H1 (cell line): ENCODE measurements around the gene TMUB1.

Experiments used
- EP300 ChIP-seq, 2 experiments: IDR thresholded peaks; 1 replicate in 1 of 2; 2 replicates in 1 of 2; pipeline ENCODE4 v1.6.1; 2011 to 2012; ENCODE audit warnings: low read depth in 2 of 2, low read length in 2 of 2, mild to moderate bottlenecking in 2 of 2, borderline replicate concordance in 1 of 2, inconsistent platforms in 1 of 2, moderate library complexity in 1 of 2
- FOSL1 ChIP-seq: IDR thresholded peaks from 2 replicates; pipeline ENCODE4 v1.6.1; 2011; ENCODE audit warnings: mild to moderate bottlenecking, low read depth, low read length, moderate library complexity; ENCODE audit not compliant: insufficient read depth
- KDM1A ChIP-seq: fragments of 200-600, 300-600 bp; sonication (generic); IDR thresholded peaks from 2 replicates; pipeline ENCODE4 v1.7.1; 2016; ENCODE audit warnings: mild to moderate bottlenecking, low read length, borderline replicate concordance
- POLR2A ChIP-seq, 2 experiments: IDR thresholded peaks; 1 replicate in 1 of 2; 2 replicates in 1 of 2; pipeline ENCODE4 v1.6.1; 2011; ENCODE audit warnings: low read depth in 2 of 2, low read length in 2 of 2, mild to moderate bottlenecking in 2 of 2; ENCODE audit errors: control extremely low read depth in 1 of 2
- RAD21 ChIP-seq, 2 experiments: IDR thresholded peaks in 1 of 2; conservative IDR thresholded peaks in 1 of 2; 2 replicates each; pipeline ENCODE4 v1.6.1; 2011; ENCODE audit warnings: low read depth in 2 of 2, low read length in 2 of 2, improper control_type of control experiment in 1 of 2, inconsistent platforms in 1 of 2, mild to moderate bottlenecking in 1 of 2, moderate library complexity in 1 of 2
- SUZ12 ChIP-seq: fragments of 200-600 bp; sonication (generic); IDR thresholded peaks from 2 replicates; pipeline ENCODE4 v1.6.1; 2012; ENCODE audit warnings: mild to moderate bottlenecking, inconsistent platforms, low read length, moderate library complexity, mixed read lengths
- TF ChIP-seq, protein P1 (sequence below): IDR thresholded peaks from 2 replicates; pipeline ENCODE4 v1.6.1; 2011; ENCODE audit warnings: low read length, improper control_type of control experiment
- TF ChIP-seq, protein P2 (sequence below), 3 experiments: IDR thresholded peaks; 1 replicate in 2 of 3; 2 replicates in 1 of 3; pipeline versions ENCODE4 v1.5.1 to v1.6.1; 2011; ENCODE audit warnings: low read length in 3 of 3, mild to moderate bottlenecking in 3 of 3, inconsistent platforms in 2 of 3, low read depth in 1 of 3, moderate library complexity in 1 of 3; ENCODE audit not compliant: insufficient read depth in 1 of 3; ENCODE audit errors: control extremely low read depth in 1 of 3

DNA sequence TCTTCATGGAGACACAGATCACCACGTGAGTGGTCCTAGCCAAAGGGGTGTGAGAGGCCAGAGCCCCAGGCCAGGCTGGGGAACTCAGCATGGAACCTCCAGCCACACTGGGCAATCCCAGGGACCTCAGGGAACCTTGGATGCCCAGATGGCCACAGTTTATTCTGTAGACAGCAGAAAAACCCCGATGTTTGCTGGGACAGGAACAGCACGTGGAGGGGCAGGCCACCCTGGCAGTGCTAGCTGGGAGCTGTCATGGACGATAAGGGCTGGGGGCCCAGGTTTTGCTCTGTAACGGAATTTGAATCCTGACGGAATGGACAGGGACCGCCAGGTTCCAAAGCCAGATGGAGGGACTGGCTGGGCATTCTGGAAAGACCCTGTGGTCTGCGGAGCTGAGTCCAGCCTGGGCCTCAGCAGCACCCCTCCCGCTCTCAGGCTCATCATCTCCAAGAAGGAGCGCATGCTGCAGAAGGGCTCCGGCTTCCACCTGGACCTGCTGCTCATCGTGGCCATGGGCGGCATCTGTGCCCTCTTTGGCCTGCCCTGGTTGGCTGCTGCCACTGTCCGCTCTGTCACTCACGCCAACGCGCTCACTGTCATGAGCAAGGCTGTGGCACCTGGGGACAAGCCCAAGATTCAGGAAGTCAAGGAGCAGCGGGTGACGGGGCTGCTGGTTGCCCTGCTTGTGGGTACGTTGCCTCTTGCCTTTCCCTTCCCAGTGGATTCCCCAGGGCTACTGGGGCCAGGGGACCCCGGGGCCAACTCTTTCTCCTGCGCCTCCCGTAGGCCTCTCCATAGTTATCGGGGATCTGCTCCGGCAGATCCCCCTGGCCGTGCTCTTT is 8.3 kb downstream of the TMUB1 start:
- no peak for TF ChIP-seq EP300 (IDR thresholded peaks at IDR 0.05; ENCODE audit: borderline replicate concordance in 1 of 2, low read depth in 2 of 2, low read length in 2 of 2)
- TF ChIP-seq RAD21 (IDR thresholded peaks at IDR 0.05 in 1 of 2, conservative IDR thresholded peaks at IDR 0.05 in 1 of 2; ENCODE audit: low read depth in 2 of 2, low read length in 2 of 2): no peak
- TF ChIP-seq, protein P1, sequence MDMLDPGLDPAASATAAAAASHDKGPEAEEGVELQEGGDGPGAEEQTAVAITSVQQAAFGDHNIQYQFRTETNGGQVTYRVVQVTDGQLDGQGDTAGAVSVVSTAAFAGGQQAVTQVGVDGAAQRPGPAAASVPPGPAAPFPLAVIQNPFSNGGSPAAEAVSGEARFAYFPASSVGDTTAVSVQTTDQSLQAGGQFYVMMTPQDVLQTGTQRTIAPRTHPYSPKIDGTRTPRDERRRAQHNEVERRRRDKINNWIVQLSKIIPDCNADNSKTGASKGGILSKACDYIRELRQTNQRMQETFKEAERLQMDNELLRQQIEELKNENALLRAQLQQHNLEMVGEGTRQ: no peak
- TF ChIP-seq, protein P2, sequence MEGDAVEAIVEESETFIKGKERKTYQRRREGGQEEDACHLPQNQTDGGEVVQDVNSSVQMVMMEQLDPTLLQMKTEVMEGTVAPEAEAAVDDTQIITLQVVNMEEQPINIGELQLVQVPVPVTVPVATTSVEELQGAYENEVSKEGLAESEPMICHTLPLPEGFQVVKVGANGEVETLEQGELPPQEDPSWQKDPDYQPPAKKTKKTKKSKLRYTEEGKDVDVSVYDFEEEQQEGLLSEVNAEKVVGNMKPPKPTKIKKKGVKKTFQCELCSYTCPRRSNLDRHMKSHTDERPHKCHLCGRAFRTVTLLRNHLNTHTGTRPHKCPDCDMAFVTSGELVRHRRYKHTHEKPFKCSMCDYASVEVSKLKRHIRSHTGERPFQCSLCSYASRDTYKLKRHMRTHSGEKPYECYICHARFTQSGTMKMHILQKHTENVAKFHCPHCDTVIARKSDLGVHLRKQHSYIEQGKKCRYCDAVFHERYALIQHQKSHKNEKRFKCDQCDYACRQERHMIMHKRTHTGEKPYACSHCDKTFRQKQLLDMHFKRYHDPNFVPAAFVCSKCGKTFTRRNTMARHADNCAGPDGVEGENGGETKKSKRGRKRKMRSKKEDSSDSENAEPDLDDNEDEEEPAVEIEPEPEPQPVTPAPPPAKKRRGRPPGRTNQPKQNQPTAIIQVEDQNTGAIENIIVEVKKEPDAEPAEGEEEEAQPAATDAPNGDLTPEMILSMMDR (IDR thresholded peaks at IDR 0.05; ENCODE audit: control extremely low read depth in 1 of 3, insufficient read depth in 1 of 3, low read depth in 1 of 3, low read length in 3 of 3): no peak
- TF ChIP-seq SUZ12: no peak
- TF ChIP-seq KDM1A: no peak
- 0 out of 3 replicates have a peak, but pooled peaks of 1 of the 2 experiments have one; percentile 16 for TF ChIP-seq POLR2A (IDR thresholded peaks at IDR 0.05; ENCODE audit: control extremely low read depth in 1 of 2, low read depth in 2 of 2, low read length in 2 of 2)
- TF ChIP-seq FOSL1: no peak
